PC-3 (cell line): Measurements from ENCODE around the gene MCEMP1. TPM values are rescaled to one million over a fixed set of nuclear protein-coding genes. Genes with fewer than 3 reads are reported as not detected.

Experiments
- ATAC-seq: fragments of 200-7000 bp; cut with Tn5 transposase; 2 replicates; pipeline ENCODE4 v1.9.1; 2020; ENCODE audit warnings: mild to moderate bottlenecking, moderate library complexity
- BruUV-seq: library from RNA; stranded (reverse); fragments of 400-500 nt; replicated peaks from 2 replicates; lab custom pipeline; 2021; lab: Mats Ljungman, UMichigan
- CTCF ChIA-PET: fragments of 300-600 bp; sonication (Branson Sonifier 250); formaldehyde crosslinking; loops from one replicate; lab custom pipeline; 2022; ENCODE audit warnings: antibody characterized with exemption; lab: Charles Lee
- POLR2A ChIA-PET: fragments of 300-600 bp; sonication (Branson Sonifier 250); formaldehyde crosslinking; loops from one replicate; lab custom pipeline; 2022; ENCODE audit warnings: antibody characterized with exemption; ENCODE audit not compliant: unreplicated experiment; lab: Charles Lee
- DNase-seq: peaks from one replicate; pipeline ENCODE4 v3.0.0-alpha.2; 2015
- H2AFZ ChIP-seq: fragments of 300-600 bp; sonication (generic); 2 replicates; pipeline ENCODE4 v1.6.0; 2016; ENCODE audit warnings: antibody characterized with exemption, low read length
- H3F3A ChIP-seq: fragments of 300-600 bp; sonication (generic); one replicate; pipeline ENCODE4 v1.6.0; 2017; ENCODE audit warnings: antibody characterized with exemption, low read length, control low read depth, mild to moderate bottlenecking; ENCODE audit not compliant: unreplicated experiment
- H3K27ac ChIP-seq: fragments of 300-600 bp; sonication (generic); 2 replicates; pipeline ENCODE4 v1.5.1; 2016; ENCODE audit warnings: mild to moderate bottlenecking, low read length
- H3K27me3 ChIP-seq: fragments of 300-600 bp; sonication (generic); 2 replicates; pipeline ENCODE4 v1.6.1; 2016; ENCODE audit warnings: low read length, mixed read lengths
- H3K36me3 ChIP-seq: fragments of 300-600 bp; sonication (generic); 2 replicates; pipeline ENCODE4 v1.6.1; 2016; ENCODE audit warnings: low read depth, mixed run types, low read length, mixed read lengths
- H3K4me1 ChIP-seq: fragments of 300-600 bp; sonication (generic); 2 replicates; pipeline ENCODE4 v1.5.1; 2016; ENCODE audit warnings: low read length; ENCODE audit not compliant: insufficient read depth
- H3K4me2 ChIP-seq: fragments of 300-600 bp; sonication (generic); 2 replicates; pipeline ENCODE4 v1.6.0; 2016; ENCODE audit warnings: low read length
- H3K4me3 ChIP-seq: fragments of 300-600 bp; sonication (generic); 2 replicates; pipeline ENCODE4 v1.5.1; 2016; ENCODE audit warnings: mild to moderate bottlenecking, low read length, mixed read lengths
- H3K79me2 ChIP-seq: fragments of 300-600 bp; sonication (generic); 2 replicates; pipeline ENCODE4 v1.6.1; 2017; ENCODE audit warnings: low read length, mixed read lengths
- H3K9ac ChIP-seq: fragments of 300-600 bp; sonication (generic); 2 replicates; pipeline ENCODE4 v1.6.0; 2016; ENCODE audit warnings: mild to moderate bottlenecking, low read length
- H3K9me2 ChIP-seq: fragments of 300-600 bp; sonication (generic); replicated peaks from 2 replicates; pipeline ENCODE4 v1.6.1; 2016; ENCODE audit warnings: mixed run types, low read length, mixed read lengths
- H3K9me3 ChIP-seq: fragments of 300-600 bp; sonication (generic); 2 replicates; pipeline ENCODE4 v1.6.1; 2016; ENCODE audit warnings: low read length, mixed read lengths
- H4K20me1 ChIP-seq: fragments of 300-600 bp; sonication (generic); 2 replicates; pipeline ENCODE4 v1.6.1; 2016; ENCODE audit warnings: low read length, mixed read lengths
- CTCF ChIP-seq: fragments of 300-600 bp; sonication (generic); conservative IDR thresholded peaks from 2 replicates; pipeline ENCODE4 v1.5.1; 2017; ENCODE audit warnings: antibody characterized with exemption, low read depth, mild to moderate bottlenecking, low read length
- EZH2 ChIP-seq: fragments of 300-600 bp; sonication (generic); IDR thresholded peaks from one replicate; pipeline ENCODE4 v1.6.1; 2017; ENCODE audit warnings: antibody characterized with exemption, mild to moderate bottlenecking, low read length; ENCODE audit not compliant: unreplicated experiment
- EZH2phosphoT487 ChIP-seq: fragments of 300-600 bp; sonication (generic); IDR thresholded peaks from 2 replicates; pipeline ENCODE4 v1.6.1; 2018; ENCODE audit warnings: mild to moderate bottlenecking, antibody characterized with exemption, low read length, borderline replicate concordance
- intact Hi-C: fragments of 100-400 bp; cut with micrococcal nuclease; formaldehyde crosslinking; loops from 2 replicates; pipeline ENCODE4 v1.9.0; 2023
- total RNA-seq: library from RNA; depleted of rRNA; stranded (reverse); fragments of >200 nt; gene quantifications from 2 replicates; pipeline ENCODE4 v1.2.3, GENCODE V29; 2014

Gene MCEMP1
- total RNA-seq, 1 experiment from 2014 or later, result not detected

- peak overlapping the region; percentile 98 for H3K4me2 ChIP-seq
- peak overlapping the region; percentile 98 for H3K9ac ChIP-seq
- H3K4me1 ChIP-seq, result peaks cover 24% of the 10 kb centered on the region; the same call in 1 of the 2 replicates
- H3K4me3 ChIP-seq, result peak overlapping the region; percentile 97
- ChIA-PET POLR2A (interaction anchor here (0.6 kb wide), 2 partner anchors 121 to 225 kb away, joined by 11 to 15 read pairs; no protein-coding TSS in a partner anchor), CTCF (interaction anchor here (0.5 to 2.2 kb wide), 22 partner anchors 12 to 371 kb away, joined by 3 to 48 read pairs (median 4); partner anchors contain the start of genes CCL25, PET100, RETN and XAB2)
- no peaks in the 10 kb centered on the region for H4K20me1 ChIP-seq
- H3K79me2 ChIP-seq, result peaks cover 20% of the 10 kb centered on the region
- ATAC-seq (peak; percentile 21; the same call in 1 of the 2 replicates), DNase-seq (peak; percentile 75)
- no peaks in the 10 kb centered on the region for H3K9me2 ChIP-seq
- no TSS peak for BruUV-seq
- intact Hi-C loops, result no loop called here
- no peak overlapping the region for H3K27ac ChIP-seq
- TF ChIP-seq EZH2, result no peak
- TF ChIP-seq EZH2phosphoT487, result no peak
- peak; percentile 67 for TF ChIP-seq CTCF
- 0 out of 2 replicates have a peak, but pooled peaks cover 10% of the 10 kb centered on the region for H3K36me3 ChIP-seq
- peak overlapping the region; percentile 88 for H2AFZ ChIP-seq
- H3K27me3 ChIP-seq, result no peaks in the 10 kb centered on the region
- H3F3A ChIP-seq, result no peaks in the 10 kb centered on the region
- H3K9me3 ChIP-seq, result no peaks in the 10 kb centered on the region
Observed at GRCh38 chr19:7681340-7682174, 4.7 kb downstream of the MCEMP1 start.

GRCh38 chr19:7682175-7682855 lies 5.4 kb downstream of the MCEMP1 start:
- no peak overlapping the region for H3K27ac ChIP-seq
- POLR2A ChIA-PET, result no interaction called here
- TF ChIP-seq EZH2 (no peak), CTCF (no peak)
- CTCF ChIA-PET, result no interaction called here
- H3K4me2 ChIP-seq, result peak overlapping the region; percentile 98
- no peaks in the 10 kb centered on the region for H4K20me1 ChIP-seq
- no peak overlapping the region for H3K9ac ChIP-seq
- H3K9me3 ChIP-seq, result no peaks in the 10 kb centered on the region
- DNase-seq (no peak), ATAC-seq (no peak)
- no peak overlapping the region for H2AFZ ChIP-seq
- no peaks in the 10 kb centered on the region for H3K27me3 ChIP-seq
- H3K4me1 ChIP-seq, result peaks cover 22% of the 10 kb centered on the region; the same call in 1 of the 2 replicates
- BruUV-seq, result TSS peak; percentile 44
- no peaks in the 10 kb centered on the region for H3F3A ChIP-seq
- peaks cover 20% of the 10 kb centered on the region for H3K79me2 ChIP-seq
- intact Hi-C loops, result no loop called here
- no peaks in the 10 kb centered on the region for H3K9me2 ChIP-seq
- H3K36me3 ChIP-seq, result 0 out of 2 replicates have a peak, but pooled peaks cover 10% of the 10 kb centered on the region
- peak overlapping the region; percentile 97; the same call in 1 of the 2 replicates for H3K4me3 ChIP-seq
